DOHH2 (cell line): Measurements from ENCODE around the gene ARID3B.

ENCODE experiments used
- H3F3A ChIP-seq: fragments of 200-600 bp; sonication (generic), shearing (Covaris generic); 2 replicates; pipeline ENCODE4 v1.6.0; 2016; ENCODE audit warnings: antibody characterized with exemption, mild to moderate bottlenecking; ENCODE audit not compliant: control insufficient read depth, insufficient read depth
- H3K27ac ChIP-seq: fragments of 200-600 bp; sonication (generic); 2 replicates; pipeline ENCODE4 v1.5.1; 2014; ENCODE audit warnings: low read depth, mild to moderate bottlenecking, low read length, moderate library complexity
- H3K27me3 ChIP-seq: fragments of 200-600 bp; sonication (generic); 2 replicates; pipeline ENCODE4 v1.6.1; 2014; ENCODE audit warnings: mild to moderate bottlenecking, low read length, mixed read lengths; ENCODE audit not compliant: control insufficient read depth
- H3K36me3 ChIP-seq: fragments of 200-600 bp; sonication (generic); 2 replicates; pipeline ENCODE4 v1.6.1; 2014; ENCODE audit warnings: mild to moderate bottlenecking, low read length, moderate library complexity, mixed read lengths; ENCODE audit not compliant: control insufficient read depth
- H3K4me1 ChIP-seq: fragments of 200-600 bp; sonication (generic); 2 replicates; pipeline ENCODE4 v1.6.1; 2014; ENCODE audit warnings: mild to moderate bottlenecking, low read length, mixed read lengths; ENCODE audit not compliant: control insufficient read depth
- H3K4me2 ChIP-seq: fragments of 200-600 bp; sonication (generic); 2 replicates; pipeline ENCODE4 v1.6.0; 2014; ENCODE audit warnings: mild to moderate bottlenecking, low read length, moderate library complexity
- H3K4me3 ChIP-seq: fragments of 200-600 bp; sonication (generic); 2 replicates; pipeline ENCODE4 v1.5.1; 2014; ENCODE audit warnings: mild to moderate bottlenecking, low read length, mixed read lengths
- H3K79me2 ChIP-seq: fragments of 200-600 bp; sonication (generic); 2 replicates; pipeline ENCODE4 v1.6.1; 2014; ENCODE audit warnings: mild to moderate bottlenecking, low read length, mixed read lengths; ENCODE audit not compliant: control insufficient read depth
- H3K9me2 ChIP-seq: fragments of 200-600 bp; sonication (generic); replicated peaks from 2 replicates; pipeline ENCODE4 v1.6.1; 2014; ENCODE audit warnings: mild to moderate bottlenecking, low read length, mixed read lengths; ENCODE audit not compliant: control insufficient read depth
- H3K9me3 ChIP-seq: fragments of 200-600 bp; sonication (generic); 2 replicates; pipeline ENCODE4 v1.6.1; 2014; ENCODE audit warnings: antibody characterized with exemption, low read length, mixed read lengths; ENCODE audit not compliant: control insufficient read depth, insufficient read depth
- H4K20me1 ChIP-seq: fragments of 200-600 bp; sonication (generic); 2 replicates; pipeline ENCODE4 v1.6.0; 2014; ENCODE audit warnings: low read depth, mild to moderate bottlenecking, antibody characterized with exemption, low read length, moderate library complexity; ENCODE audit not compliant: control insufficient read depth, insufficient read depth
- EZH2phosphoT487 ChIP-seq: fragments of 200-600 bp; sonication (generic); IDR thresholded peaks from 2 replicates; pipeline ENCODE4 v1.6.1; 2017; ENCODE audit warnings: borderline replicate concordance, mild to moderate bottlenecking, antibody characterized with exemption, low read length, moderate library complexity, mixed read lengths
- TF ChIP-seq, protein P1 (sequence below): fragments of 200-600 bp; sonication (generic); IDR thresholded peaks from one replicate; pipeline ENCODE4 v1.5.1; 2014; ENCODE audit warnings: antibody characterized with exemption, mild to moderate bottlenecking, low read depth, low read length; ENCODE audit not compliant: poor library complexity, severe bottlenecking

ARID3B gene

DNA sequence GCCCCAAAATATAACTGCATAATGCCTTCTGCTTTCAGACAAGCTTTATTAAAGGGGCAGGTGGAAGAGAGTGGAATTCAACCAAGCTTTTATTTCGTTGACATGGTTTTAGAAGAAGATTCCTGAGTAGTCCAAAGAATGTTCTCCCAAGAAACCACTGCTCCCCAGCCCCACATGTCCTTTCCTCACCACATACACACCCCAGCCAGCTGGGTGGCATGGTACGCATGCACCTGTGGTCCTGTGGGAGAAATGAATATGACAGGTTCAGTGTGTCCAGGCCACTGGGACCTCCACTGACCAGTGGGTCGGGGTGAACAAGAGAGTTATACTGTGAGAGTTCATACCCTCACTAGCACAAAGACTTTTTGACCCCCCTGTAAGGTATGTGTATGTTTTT, 30.2 kb downstream of the ARID3B start:
- no peak overlapping the region for H3K27ac ChIP-seq
- peaks cover 58% of the 10 kb centered on the region for H3K27me3 ChIP-seq
- H3F3A ChIP-seq = no peaks in the 10 kb centered on the region
- no peak for TF ChIP-seq EZH2phosphoT487
- TF ChIP-seq, protein P1, sequence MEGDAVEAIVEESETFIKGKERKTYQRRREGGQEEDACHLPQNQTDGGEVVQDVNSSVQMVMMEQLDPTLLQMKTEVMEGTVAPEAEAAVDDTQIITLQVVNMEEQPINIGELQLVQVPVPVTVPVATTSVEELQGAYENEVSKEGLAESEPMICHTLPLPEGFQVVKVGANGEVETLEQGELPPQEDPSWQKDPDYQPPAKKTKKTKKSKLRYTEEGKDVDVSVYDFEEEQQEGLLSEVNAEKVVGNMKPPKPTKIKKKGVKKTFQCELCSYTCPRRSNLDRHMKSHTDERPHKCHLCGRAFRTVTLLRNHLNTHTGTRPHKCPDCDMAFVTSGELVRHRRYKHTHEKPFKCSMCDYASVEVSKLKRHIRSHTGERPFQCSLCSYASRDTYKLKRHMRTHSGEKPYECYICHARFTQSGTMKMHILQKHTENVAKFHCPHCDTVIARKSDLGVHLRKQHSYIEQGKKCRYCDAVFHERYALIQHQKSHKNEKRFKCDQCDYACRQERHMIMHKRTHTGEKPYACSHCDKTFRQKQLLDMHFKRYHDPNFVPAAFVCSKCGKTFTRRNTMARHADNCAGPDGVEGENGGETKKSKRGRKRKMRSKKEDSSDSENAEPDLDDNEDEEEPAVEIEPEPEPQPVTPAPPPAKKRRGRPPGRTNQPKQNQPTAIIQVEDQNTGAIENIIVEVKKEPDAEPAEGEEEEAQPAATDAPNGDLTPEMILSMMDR = no peak
- no peaks in the 10 kb centered on the region for H3K4me1 ChIP-seq
- H3K4me2 ChIP-seq = no peak overlapping the region
- H3K36me3 ChIP-seq = no peaks in the 10 kb centered on the region
- H3K4me3 ChIP-seq = no peak overlapping the region
- H3K9me3 ChIP-seq = no peaks in the 10 kb centered on the region
- H4K20me1 ChIP-seq = no peaks in the 10 kb centered on the region
- no peaks in the 10 kb centered on the region for H3K9me2 ChIP-seq
- no peaks in the 10 kb centered on the region for H3K79me2 ChIP-seq

DNA sequence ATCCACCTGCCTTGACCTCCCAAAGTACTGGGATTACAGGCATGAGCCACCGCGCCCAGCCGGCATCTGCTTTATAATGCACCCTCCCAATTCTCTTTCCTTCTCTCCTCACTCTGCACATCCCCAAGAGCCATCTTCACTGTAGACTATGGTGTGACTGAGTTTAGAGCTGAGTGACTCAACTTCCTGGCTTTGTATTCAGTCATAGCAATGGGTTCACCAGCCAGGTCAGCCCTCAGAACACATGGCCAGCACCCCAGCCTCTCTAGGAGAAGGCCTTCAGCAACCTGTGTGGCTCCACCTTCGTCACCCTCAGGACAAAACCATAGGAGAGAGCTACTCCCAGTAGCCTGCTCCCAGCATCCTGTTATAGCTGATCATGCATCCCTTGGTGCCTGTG, 33.0 kb downstream of the ARID3B start:
- peaks cover 36% of the 10 kb centered on the region for H3K27me3 ChIP-seq
- H3K27ac ChIP-seq = no peak overlapping the region
- no peaks in the 10 kb centered on the region for H4K20me1 ChIP-seq
- TF ChIP-seq, protein P1 = no peak
- no peak for TF ChIP-seq EZH2phosphoT487
- no peak overlapping the region for H3K4me3 ChIP-seq
- H3K4me1 ChIP-seq = no peaks in the 10 kb centered on the region
- no peak overlapping the region for H3K4me2 ChIP-seq
- H3K9me3 ChIP-seq = no peaks in the 10 kb centered on the region
- no peaks in the 10 kb centered on the region for H3K9me2 ChIP-seq
- no peaks in the 10 kb centered on the region for H3K36me3 ChIP-seq
- H3F3A ChIP-seq = no peaks in the 10 kb centered on the region
- H3K79me2 ChIP-seq = no peaks in the 10 kb centered on the region

DNA sequence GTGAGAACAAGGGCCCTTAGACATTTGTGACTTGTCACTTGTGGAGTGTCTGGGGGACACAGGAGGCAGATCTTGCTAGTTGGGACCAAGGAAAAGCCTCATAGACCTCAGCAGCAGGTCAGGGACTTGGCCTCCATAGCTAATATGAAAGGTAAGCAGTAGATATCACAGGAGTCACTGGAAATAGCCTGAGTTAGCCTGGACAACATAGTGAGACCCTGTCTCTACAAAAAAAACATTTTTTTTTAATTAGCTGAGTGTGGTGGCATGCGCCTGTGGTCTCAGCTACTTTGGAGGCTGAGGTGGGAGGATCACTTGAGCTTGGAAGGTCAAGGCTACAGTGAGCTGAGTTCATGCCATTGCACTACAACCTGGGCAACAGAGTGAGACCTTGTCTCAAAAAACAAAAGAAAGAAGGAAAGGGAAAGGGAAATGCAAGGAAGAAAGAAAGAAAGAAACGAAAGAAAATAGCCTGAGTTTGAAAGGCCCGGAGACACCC, 37.5 kb downstream of the ARID3B start:
- Histone ChIP-seq H3K4me2 (no peak overlapping the region), H3K4me1 (no peaks in the 10 kb centered on the region), H3K79me2 (no peaks in the 10 kb centered on the region), H3K9me3 (no peaks in the 10 kb centered on the region), H3K4me3 (no peak overlapping the region), H3K36me3 (no peaks in the 10 kb centered on the region), H3K27me3 (peaks cover 24% of the 10 kb centered on the region), H3K9me2 (no peaks in the 10 kb centered on the region), H4K20me1 (no peaks in the 10 kb centered on the region), H3K27ac (no peak overlapping the region), H3F3A (no peaks in the 10 kb centered on the region)
- TF ChIP-seq EZH2phosphoT487 = no peak
- TF ChIP-seq, protein P1 = no peak
